WI38 (cell line): ENCODE data around the gene HACD2.
"Not testable (repeated sequence)": the region's sequence is repeated elsewhere in the genome, so short reads cannot be mapped to it uniquely, and the experiment has no call there.

ENCODE experiments used
- H3K4me3 ChIP-seq: 2 replicates; pipeline ENCODE4 v1.5.1; 2011; ENCODE audit warnings: low read depth, mild to moderate bottlenecking, control low read depth, low read length
- TF ChIP-seq, protein P1 (sequence below): IDR thresholded peaks from 2 replicates; pipeline ENCODE4 v1.5.1; 2012; ENCODE audit warnings: low read depth, mild to moderate bottlenecking, control low read depth, low read length

HACD2 gene

DNA sequence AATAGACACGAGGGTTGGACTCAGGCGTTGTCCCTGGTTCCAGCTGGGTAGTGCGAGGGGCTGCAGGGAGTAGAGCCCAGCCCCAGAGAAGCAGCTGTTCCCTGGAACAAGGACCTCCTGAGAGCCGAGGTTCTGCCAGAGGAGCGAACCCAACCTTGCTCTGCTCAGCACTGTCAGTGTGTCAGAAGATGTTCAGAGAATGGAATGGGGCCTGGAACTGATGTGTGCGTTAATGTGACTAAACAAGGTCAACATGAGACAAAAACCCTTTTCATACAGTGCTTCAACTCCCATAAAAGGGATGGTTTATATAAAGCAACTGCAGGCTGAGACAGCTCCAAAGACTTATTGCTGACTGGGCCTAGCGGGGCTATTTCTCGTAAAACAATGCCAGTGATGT lies 35.5 kb upstream of the HACD2 start:
- TF ChIP-seq, protein P1, sequence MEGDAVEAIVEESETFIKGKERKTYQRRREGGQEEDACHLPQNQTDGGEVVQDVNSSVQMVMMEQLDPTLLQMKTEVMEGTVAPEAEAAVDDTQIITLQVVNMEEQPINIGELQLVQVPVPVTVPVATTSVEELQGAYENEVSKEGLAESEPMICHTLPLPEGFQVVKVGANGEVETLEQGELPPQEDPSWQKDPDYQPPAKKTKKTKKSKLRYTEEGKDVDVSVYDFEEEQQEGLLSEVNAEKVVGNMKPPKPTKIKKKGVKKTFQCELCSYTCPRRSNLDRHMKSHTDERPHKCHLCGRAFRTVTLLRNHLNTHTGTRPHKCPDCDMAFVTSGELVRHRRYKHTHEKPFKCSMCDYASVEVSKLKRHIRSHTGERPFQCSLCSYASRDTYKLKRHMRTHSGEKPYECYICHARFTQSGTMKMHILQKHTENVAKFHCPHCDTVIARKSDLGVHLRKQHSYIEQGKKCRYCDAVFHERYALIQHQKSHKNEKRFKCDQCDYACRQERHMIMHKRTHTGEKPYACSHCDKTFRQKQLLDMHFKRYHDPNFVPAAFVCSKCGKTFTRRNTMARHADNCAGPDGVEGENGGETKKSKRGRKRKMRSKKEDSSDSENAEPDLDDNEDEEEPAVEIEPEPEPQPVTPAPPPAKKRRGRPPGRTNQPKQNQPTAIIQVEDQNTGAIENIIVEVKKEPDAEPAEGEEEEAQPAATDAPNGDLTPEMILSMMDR, result no peak
- H3K4me3 ChIP-seq, result peak overlapping the region; percentile 62

DNA sequence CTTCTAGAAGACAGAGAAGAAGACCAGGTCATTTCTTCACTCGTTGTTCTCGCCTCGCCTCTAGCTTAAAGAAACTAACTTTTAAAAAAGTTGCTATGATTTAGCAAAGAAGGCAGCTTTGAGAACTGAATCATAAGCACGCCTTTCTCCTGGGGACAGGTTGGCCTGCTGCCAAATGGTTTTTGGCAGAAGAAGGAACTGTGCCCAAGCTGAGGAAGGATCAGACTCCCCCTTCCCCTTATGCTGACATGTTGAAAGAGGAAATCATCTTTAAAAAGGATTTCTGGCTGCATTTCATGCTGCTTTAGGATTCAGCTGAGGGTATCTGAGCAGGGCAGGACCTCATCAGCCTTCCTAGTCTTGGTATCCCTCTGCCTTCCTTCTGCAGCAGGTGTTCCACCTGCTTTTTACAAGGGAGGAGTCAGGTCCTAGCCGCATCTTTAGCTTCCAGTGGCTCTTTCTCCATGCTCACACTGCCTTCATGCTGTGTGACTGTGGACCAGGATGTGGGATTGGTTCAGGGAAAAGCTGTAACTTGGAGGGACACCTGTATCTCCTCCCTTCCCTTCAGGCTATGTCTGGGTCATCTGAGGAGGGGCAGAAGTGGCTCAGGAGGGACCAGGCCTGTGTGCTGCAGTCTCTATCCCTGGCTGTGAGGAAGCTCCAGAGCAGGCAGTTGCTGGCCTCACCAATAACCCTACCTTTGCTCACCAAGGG lies 34.1 kb upstream of the HACD2 start:
- H3K4me3 ChIP-seq, result peak overlapping the region; percentile 62
- TF ChIP-seq, protein P1, result no peak

DNA sequence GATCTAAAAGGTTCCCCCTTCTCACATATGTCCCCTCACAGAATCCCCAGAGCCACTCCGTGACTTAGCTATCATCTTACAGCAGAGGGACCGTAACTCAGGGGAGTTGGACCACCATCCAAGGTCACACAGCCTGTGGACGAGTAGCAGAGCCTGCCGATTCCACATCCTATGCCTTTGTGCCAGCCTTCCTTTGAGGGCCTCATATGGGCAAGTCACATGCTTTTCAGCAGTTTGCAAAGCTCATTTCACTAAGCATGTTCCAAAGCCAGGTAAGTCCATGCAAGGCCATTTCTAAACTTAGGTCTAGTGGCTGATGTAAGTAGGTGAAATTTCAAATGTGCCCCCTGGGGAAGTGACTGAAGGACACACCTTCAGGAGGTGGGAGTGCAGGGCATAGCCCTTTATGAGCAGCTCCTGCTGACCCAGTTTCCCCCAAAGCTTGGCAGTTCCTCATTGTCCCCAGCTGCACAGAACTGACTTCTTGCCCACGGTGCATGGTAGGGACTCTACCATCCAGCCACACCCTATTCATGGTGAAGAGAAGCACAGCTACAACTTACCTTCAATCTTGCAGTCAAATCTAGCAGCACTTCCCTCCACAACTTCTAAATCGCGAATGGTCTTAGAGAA lies 33.3 kb upstream of the HACD2 start:
- TF ChIP-seq, protein P1, result no peak

DNA sequence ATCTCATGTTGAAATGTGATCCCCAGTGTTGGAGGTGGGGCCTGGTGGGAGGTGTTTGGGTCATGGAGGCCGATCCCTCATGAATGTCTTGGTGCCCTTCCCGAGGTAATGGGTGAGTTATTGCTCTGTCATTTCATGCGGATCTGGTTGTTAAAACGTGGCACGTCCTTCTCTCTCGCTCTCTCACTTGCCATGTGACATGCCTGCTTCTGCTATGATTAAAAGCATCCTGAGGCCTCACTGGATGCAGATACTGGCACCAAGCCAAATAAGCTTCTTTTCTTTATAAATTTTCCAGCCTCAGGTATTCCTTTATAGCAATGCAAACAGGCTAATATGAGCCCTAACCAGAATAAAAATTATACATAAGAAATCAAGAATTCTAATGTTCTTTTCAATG lies 31.7 kb upstream of the HACD2 start:
- TF ChIP-seq, protein P1, result no peak
- no peak overlapping the region for H3K4me3 ChIP-seq

More for the DNA sequence above, 33.3 kb upstream of the HACD2 start:
- H3K4me3 ChIP-seq, result peak overlapping the region; percentile 62

DNA sequence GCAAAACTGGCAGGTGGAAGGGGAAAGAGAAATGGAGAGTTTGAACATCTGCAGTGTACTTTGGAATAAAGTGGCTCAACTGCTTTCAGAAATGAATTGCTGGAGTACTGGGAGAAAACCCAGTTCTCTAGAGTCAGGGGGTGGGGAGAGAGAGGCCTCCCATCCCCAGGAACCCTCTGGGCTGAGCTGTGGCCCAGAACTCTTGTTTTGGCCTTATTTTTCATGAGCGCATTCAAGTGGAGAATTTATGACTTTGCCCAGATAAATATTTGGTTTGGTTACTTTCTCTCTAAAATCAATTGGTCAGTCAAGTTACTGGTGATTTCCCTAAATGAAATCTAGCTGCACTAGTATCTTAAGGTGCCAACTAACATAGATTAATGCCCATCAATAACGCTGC lies 28.7 kb upstream of the HACD2 start:
- TF ChIP-seq, protein P1, result no peak

DNA sequence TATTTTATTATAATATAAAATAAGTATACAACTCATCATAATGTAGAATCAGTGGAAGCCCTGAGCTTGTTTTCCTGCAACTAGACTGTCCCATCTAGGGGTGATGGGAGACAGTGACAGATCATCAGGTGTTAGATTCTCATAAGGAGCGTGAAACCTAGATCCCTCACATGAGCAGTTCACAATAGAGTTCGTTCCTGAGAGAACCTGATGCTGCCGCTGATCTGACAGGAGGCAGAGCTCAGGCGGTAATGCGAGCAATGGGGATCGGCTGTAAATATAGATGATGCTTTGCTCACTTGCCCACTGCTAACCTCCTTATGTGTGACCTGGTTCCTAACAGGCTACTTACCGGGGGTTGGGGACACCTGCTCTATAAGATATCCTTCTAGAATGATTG lies 26.8 kb upstream of the HACD2 start:
- not testable (repeated sequence) for H3K4me3 ChIP-seq

More for the DNA sequence above, 28.7 kb upstream of the HACD2 start:
- H3K4me3 ChIP-seq, result no peak overlapping the region

DNA sequence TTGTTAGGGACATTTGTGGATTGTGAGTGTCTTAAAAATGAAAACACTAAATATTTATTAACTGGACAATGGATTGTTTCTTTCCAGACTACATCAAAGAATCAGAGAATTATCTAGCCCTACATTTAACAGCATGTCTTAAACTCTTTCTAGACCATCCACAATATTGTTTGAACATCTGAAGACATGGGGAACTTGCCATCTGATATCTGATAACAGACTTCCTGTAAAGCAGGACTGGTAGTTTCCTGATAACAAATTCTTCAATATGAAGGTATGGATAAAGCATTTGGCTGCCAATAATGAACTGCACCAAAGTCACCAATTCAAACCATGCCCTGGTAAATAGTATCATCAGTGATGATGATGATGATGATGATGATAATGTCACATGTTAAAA lies 26.2 kb upstream of the HACD2 start:
- no peak overlapping the region for H3K4me3 ChIP-seq
- TF ChIP-seq, protein P1, result no peak
